ENCODE measurements around the gene ESRRG.

DNA sequence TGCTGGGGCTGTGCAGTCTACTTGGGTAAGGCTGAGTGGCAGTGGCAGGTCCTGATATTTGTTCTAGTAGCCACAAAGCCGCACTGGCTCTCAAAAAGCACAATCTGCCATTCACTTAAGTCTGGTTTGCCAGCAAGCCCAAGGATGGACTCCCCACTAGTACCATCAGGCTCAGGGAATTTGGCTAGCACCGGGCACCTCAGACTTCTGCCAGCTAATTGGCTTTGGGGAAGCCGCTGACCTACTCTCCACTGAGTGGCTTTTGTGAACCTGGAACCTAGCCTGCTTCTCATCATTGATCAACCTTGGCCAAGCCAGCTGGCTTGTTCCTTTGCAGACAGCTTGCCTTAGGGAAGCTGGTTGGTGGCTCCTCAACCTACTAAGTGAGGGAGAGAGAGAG is 83.1 kb downstream of the ESRRG start:
- TF ChIP-seq, protein P1, sequence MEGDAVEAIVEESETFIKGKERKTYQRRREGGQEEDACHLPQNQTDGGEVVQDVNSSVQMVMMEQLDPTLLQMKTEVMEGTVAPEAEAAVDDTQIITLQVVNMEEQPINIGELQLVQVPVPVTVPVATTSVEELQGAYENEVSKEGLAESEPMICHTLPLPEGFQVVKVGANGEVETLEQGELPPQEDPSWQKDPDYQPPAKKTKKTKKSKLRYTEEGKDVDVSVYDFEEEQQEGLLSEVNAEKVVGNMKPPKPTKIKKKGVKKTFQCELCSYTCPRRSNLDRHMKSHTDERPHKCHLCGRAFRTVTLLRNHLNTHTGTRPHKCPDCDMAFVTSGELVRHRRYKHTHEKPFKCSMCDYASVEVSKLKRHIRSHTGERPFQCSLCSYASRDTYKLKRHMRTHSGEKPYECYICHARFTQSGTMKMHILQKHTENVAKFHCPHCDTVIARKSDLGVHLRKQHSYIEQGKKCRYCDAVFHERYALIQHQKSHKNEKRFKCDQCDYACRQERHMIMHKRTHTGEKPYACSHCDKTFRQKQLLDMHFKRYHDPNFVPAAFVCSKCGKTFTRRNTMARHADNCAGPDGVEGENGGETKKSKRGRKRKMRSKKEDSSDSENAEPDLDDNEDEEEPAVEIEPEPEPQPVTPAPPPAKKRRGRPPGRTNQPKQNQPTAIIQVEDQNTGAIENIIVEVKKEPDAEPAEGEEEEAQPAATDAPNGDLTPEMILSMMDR (IDR thresholded peaks at IDR 0.05), result no peak
- no peak for TF ChIP-seq POLR2A (IDR thresholded peaks at IDR 0.05)

All from lower leg skin (tissue), 3 donors.